Lower leg skin (tissue), 3 donors: Measurements from ENCODE around the gene INHBB.

Source experiments
- POLR2A ChIP-seq, 2 donors: fragments of 450-650 bp; IDR thresholded peaks; one replicate each; pipeline ENCODE4 v1.6.1; 2016 to 2017; ENCODE audit warnings: antibody characterized with exemption in 2 of 2, mild to moderate bottlenecking in 1 of 2, moderate library complexity in 1 of 2
- TF ChIP-seq, protein P1 (sequence below), 3 donors: fragments of 450-650 bp; IDR thresholded peaks; one replicate each; pipeline ENCODE4 v1.5.1; 2016; ENCODE audit warnings: antibody characterized with exemption in 3 of 3, mild to moderate bottlenecking in 3 of 3, moderate library complexity in 2 of 3

DNA sequence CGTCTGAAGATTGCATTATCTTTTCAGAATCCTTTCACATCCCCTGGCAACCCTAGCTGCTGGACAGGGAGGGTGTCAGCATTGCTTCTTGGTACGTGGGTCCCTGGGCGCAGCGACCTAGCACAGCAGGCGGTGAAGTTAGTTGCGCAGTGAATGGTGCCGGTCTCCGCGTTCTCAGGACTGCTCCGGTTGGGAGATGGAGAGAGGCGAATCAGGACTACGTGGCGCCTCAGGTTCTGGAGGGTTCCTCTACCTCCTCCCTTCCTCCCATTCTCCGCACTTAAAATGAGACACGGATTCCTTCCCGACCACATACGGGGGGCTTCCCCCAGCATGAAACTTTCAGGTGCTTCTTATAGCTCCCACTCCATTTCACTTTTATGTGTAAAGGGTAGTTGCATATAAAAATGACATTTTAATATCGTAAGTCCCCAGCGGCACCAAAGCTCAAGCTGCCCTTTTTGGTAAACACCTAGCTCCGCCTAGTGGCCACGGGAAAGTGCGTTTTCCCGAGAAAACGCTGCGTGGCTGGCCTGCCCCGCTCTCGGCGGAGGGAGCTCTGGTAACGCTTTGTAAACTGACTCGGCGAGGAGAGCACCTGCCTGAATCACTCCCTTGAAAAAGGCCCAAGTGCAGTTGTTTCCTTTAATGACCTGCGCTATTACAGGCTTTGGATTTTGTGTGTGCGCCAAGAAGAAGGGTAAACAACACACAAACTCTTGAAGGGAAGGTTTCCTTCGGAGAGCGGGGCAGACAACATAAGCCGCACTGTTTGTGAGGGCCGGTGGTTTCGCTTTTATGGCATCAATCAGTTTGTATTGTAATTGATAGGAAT, 32.9 kb upstream of the INHBB start:
- TF ChIP-seq, protein P1, sequence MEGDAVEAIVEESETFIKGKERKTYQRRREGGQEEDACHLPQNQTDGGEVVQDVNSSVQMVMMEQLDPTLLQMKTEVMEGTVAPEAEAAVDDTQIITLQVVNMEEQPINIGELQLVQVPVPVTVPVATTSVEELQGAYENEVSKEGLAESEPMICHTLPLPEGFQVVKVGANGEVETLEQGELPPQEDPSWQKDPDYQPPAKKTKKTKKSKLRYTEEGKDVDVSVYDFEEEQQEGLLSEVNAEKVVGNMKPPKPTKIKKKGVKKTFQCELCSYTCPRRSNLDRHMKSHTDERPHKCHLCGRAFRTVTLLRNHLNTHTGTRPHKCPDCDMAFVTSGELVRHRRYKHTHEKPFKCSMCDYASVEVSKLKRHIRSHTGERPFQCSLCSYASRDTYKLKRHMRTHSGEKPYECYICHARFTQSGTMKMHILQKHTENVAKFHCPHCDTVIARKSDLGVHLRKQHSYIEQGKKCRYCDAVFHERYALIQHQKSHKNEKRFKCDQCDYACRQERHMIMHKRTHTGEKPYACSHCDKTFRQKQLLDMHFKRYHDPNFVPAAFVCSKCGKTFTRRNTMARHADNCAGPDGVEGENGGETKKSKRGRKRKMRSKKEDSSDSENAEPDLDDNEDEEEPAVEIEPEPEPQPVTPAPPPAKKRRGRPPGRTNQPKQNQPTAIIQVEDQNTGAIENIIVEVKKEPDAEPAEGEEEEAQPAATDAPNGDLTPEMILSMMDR (IDR thresholded peaks at IDR 0.05) = no peak
- no peak for TF ChIP-seq POLR2A (IDR thresholded peaks at IDR 0.05)
